Esophagus muscularis mucosa (tissue), 4 donors: ENCODE data around the gene TMEM50B. TPM values are rescaled to one million over a fixed set of nuclear protein-coding genes. Genes with fewer than 3 reads are reported as not detected.
"Not testable (repeated sequence)": the region's sequence is repeated elsewhere in the genome, so short reads cannot be mapped to it uniquely, and the experiment has no call there.

Source experiments
- DNase-seq: peaks from one replicate; pipeline ENCODE4 v3.0.0-alpha.2; 2017; ENCODE audit errors: extremely low spot score
- H3K27ac ChIP-seq, 4 donors: fragments of 200-600 bp; sonication (generic); replicated peaks in 1 of 4; 1 replicate in 3 of 4; 2 replicates in 1 of 4; pipeline ENCODE4 v1.5.1; 2016 to 2019; ENCODE audit warnings: mild to moderate bottlenecking in 1 of 4
- H3K27me3 ChIP-seq, 4 donors: fragments of 200-600 bp; sonication (generic); one replicate each; pipeline versions ENCODE4 v1.5.1 to v1.6.0; 2016 to 2019
- H3K36me3 ChIP-seq, 4 donors: fragments of 200-600 bp; sonication (generic); one replicate each; pipeline ENCODE4 v1.5.1; 2016 to 2019
- H3K4me1 ChIP-seq, 4 donors: fragments of 200-600 bp; sonication (generic); one replicate each; pipeline ENCODE4 v1.5.1; 2016 to 2019
- H3K4me3 ChIP-seq, 4 donors: fragments of 200-600 bp; sonication (generic); 1 replicate in 2 of 4; 2 replicates in 2 of 4; pipeline ENCODE4 v1.5.1; 2016 to 2019; ENCODE audit warnings: mild to moderate bottlenecking in 4 of 4, moderate library complexity in 1 of 4
- H3K9me3 ChIP-seq, 4 donors: fragments of 200-600 bp; sonication (generic); 1 replicate in 3 of 4; 2 replicates in 1 of 4; pipeline ENCODE4 v1.5.1; 2016 to 2019
- CTCF ChIP-seq, 3 experiments: fragments of 200-600 bp in 2 of 3; fragments of 450-650 bp in 1 of 3; sonication (generic) in 2 of 3; IDR thresholded peaks; one replicate each; pipeline ENCODE4 v1.5.1; 2017 to 2019; ENCODE audit warnings: antibody characterized with exemption in 3 of 3, mild to moderate bottlenecking in 2 of 3, moderate library complexity in 1 of 3
- EP300 ChIP-seq: sonication (generic); formaldehyde crosslinking; IDR thresholded peaks from one replicate; pipeline ENCODE4 v1.6.1; 2017; ENCODE audit warnings: antibody characterized with exemption
- POLR2A ChIP-seq: fragments of 450-650 bp; IDR thresholded peaks from one replicate; pipeline ENCODE4 v1.6.1; 2017; ENCODE audit warnings: antibody characterized with exemption, moderate library complexity, mild to moderate bottlenecking, low read depth
- POLR2AphosphoS5 ChIP-seq, 2 donors: sonication (generic); formaldehyde crosslinking; IDR thresholded peaks; one replicate each; pipeline ENCODE4 v1.6.1; 2017; ENCODE audit warnings: antibody characterized with exemption in 2 of 2
- WGBS: methylation state at CpG from one replicate; pipeline ENCODE4 v1.1.5; 2018; 5-methylcytosine and 5-hydroxymethylcytosine counted together
- intact Hi-C: fragments of 100-400 bp; cut with DNase I; formaldehyde crosslinking; loops from one replicate; pipeline ENCODE4 v1.15.1; 2023
- total RNA-seq, 4 donors: library from RNA; depleted of rRNA; stranded (reverse); fragments of >200 nt; gene quantifications; one replicate each; pipeline versions ENCODE4 v1.1.0 to v1.2.1, GENCODE V29; 2016

Gene TMEM50B
- total RNA-seq, 4 donors from 2014 or later: 40.2 to 95.1 (median 67.2) TPM

GRCh38 chr21:33449616-33450015 is 30.2 kb downstream of the TMEM50B start:
- 89% methylated on average over 4 of the region's 4 CpGs for WGBS
- H3K27ac ChIP-seq: no peak overlapping the region
- no peak for DNase-seq
- peaks cover 16 to 80% (median 46%) of the 10 kb centered on the region in 4 donors for H3K36me3 ChIP-seq
- H3K4me1 ChIP-seq: peaks cover 0 to 9% (median 6%) of the 10 kb centered on the region in 4 donors
- intact Hi-C loops: loop anchor here (5.0 to 10.0 kb wide), 2 partner anchors 87 to 615 kb away; no protein-coding TSS in a partner anchor
- H3K4me3 ChIP-seq: no peak overlapping the region
- no peaks in the 10 kb centered on the region for H3K9me3 ChIP-seq
- TF ChIP-seq POLR2A (no peak), CTCF (IDR thresholded peaks at IDR 0.05) (no peak)
- H3K27me3 ChIP-seq: no peaks in the 10 kb centered on the region

- intact Hi-C loops: loop anchor here (5.0 to 10.0 kb wide), 2 partner anchors 84 to 612 kb away; no protein-coding TSS in a partner anchor
- WGBS: 87% methylated on average over 6 of the region's 6 CpGs
- peaks cover 8 to 19% (median 16%) of the 10 kb centered on the region in 4 donors for H3K4me1 ChIP-seq
- not testable (repeated sequence) for H3K27me3 ChIP-seq, H3K9me3 ChIP-seq, H3K27ac ChIP-seq, H3K4me3 ChIP-seq, DNase-seq
- H3K36me3 ChIP-seq: peaks cover 10 to 61% (median 28%) of the 10 kb centered on the region in 4 donors
Observed at GRCh38 chr21:33446620-33447019, 33.2 kb downstream of the TMEM50B start.

GRCh38 chr21:33444499-33444898 is 35.3 kb downstream of the TMEM50B start:
- Histone ChIP-seq H3K36me3 (peaks cover 4 to 53% (median 26%) of the 10 kb centered on the region in 4 donors), H3K4me1 (peaks cover 11 to 25% (median 18%) of the 10 kb centered on the region in 4 donors), H3K9me3 (no peaks in the 10 kb centered on the region), H3K27ac (peak overlapping the region in 2 of 4 donors; percentile 42 to 50), H3K27me3 (no peaks in the 10 kb centered on the region), H3K4me3 (no peak overlapping the region)
- no peak for DNase-seq
- WGBS: 47% methylated on average over 2 of the region's 2 CpGs
- TF ChIP-seq POLR2A (no peak), CTCF (IDR thresholded peaks at IDR 0.05) (no peak), EP300 (no peak), POLR2AphosphoS5 (IDR thresholded peaks at IDR 0.05) (no peak)
- intact Hi-C loops: loop anchor here (2.0 to 10.0 kb wide), 3 partner anchors 40 to 610 kb away; no protein-coding TSS in a partner anchor

GRCh38 chr21:33443194-33443593 is 36.6 kb downstream of the TMEM50B start:
- no peak for TF ChIP-seq CTCF (IDR thresholded peaks at IDR 0.05)
- TF ChIP-seq POLR2A: no peak
- TF ChIP-seq EP300: no peak
- TF ChIP-seq POLR2AphosphoS5 (IDR thresholded peaks at IDR 0.05): no peak
- DNase-seq: no peak
- Histone ChIP-seq H3K27ac (peak overlapping the region in 1 of 4 donors; percentile 45), H3K4me1 (peaks cover 11 to 25% (median 18%) of the 10 kb centered on the region in 4 donors), H3K27me3 (no peaks in the 10 kb centered on the region), H3K36me3 (peaks cover 12 to 53% (median 27%) of the 10 kb centered on the region in 4 donors), H3K4me3 (no peak overlapping the region), H3K9me3 (no peaks in the 10 kb centered on the region)
- WGBS: 76% methylated on average over 5 of the region's 5 CpGs
- intact Hi-C loops: loop anchor here (10.0 kb wide), 1 partner anchor 608 kb away; no protein-coding TSS in a partner anchor

- Histone ChIP-seq H3K27ac (peak overlapping the region; percentile 45 to 62 (median 50)), H3K4me1 (peaks cover 11 to 25% (median 18%) of the 10 kb centered on the region in 4 donors), H3K9me3 (no peaks in the 10 kb centered on the region), H3K36me3 (peaks cover 24 to 53% (median 31%) of the 10 kb centered on the region in 4 donors), H3K27me3 (no peaks in the 10 kb centered on the region), H3K4me3 (no peak overlapping the region)
- TF ChIP-seq POLR2A (no peak), POLR2AphosphoS5 (IDR thresholded peaks at IDR 0.05) (peak; percentile 33 to 40), EP300 (no peak), CTCF (IDR thresholded peaks at IDR 0.05) (no peak)
- intact Hi-C loops: loop anchor here (10.0 kb wide), 1 partner anchor 607 kb away; no protein-coding TSS in a partner anchor
- 63% methylated on average over 11 of the region's 11 CpGs for WGBS
- DNase-seq: no peak
Observed at GRCh38 chr21:33441489-33442477, 38.0 kb downstream of the TMEM50B start.
